Measurements from ENCODE around the gene E2F7.

The E2F7 gene

GRCh38 chr12:77013091-77013490, 52.3 kb downstream of the E2F7 start:
- DNase-seq (ENCODE audit: low read depth) = no peak

GRCh38 chr12:77010691-77011548, 54.4 kb downstream of the E2F7 start:
- peak; percentile 18 for DNase-seq (ENCODE audit: low read depth)

- no peak for DNase-seq (ENCODE audit: low read depth)
These were observed 57.9 kb downstream of the E2F7 start for GRCh38 chr12:77007476-77007875.

- no peak for DNase-seq (ENCODE audit: low read depth)
These were observed 59.7 kb downstream of the E2F7 start for GRCh38 chr12:77005611-77006098.

GRCh38 chr12:77003914-77004313, 61.5 kb downstream of the E2F7 start:
- DNase-seq (ENCODE audit: low read depth) = no peak

GRCh38 chr12:77003246-77003645, 62.1 kb downstream of the E2F7 start:
- no peak for DNase-seq (ENCODE audit: low read depth)

GRCh38 chr12:77002382-77002781, 63.0 kb downstream of the E2F7 start:
- no peak for DNase-seq (ENCODE audit: low read depth)

GRCh38 chr12:77001276-77001675, 64.1 kb downstream of the E2F7 start:
- no peak for DNase-seq (ENCODE audit: low read depth)

- DNase-seq (ENCODE audit: low read depth) = no peak
These were observed 66.3 kb downstream of the E2F7 start for GRCh38 chr12:76998908-76999556.

- no peak for DNase-seq (ENCODE audit: low read depth)
These were observed 67.0 kb downstream of the E2F7 start for GRCh38 chr12:76998386-76998785.

- DNase-seq (ENCODE audit: low read depth) = no peak
These were observed 68.2 kb downstream of the E2F7 start for GRCh38 chr12:76997011-76997780.

- no peak for DNase-seq (ENCODE audit: low read depth)
These were observed 74.7 kb downstream of the E2F7 start for GRCh38 chr12:76990716-76991115.

GRCh38 chr12:76984566-76984965, 80.8 kb downstream of the E2F7 start:
- DNase-seq (ENCODE audit: low read depth) = no peak

GRCh38 chr12:76983420-76983819, 81.9 kb downstream of the E2F7 start:
- DNase-seq (ENCODE audit: low read depth) = no peak

GRCh38 chr12:76980196-76980595, 85.2 kb downstream of the E2F7 start:
- DNase-seq (ENCODE audit: low read depth) = no peak

- no peak for DNase-seq (ENCODE audit: low read depth)
These were observed 88.5 kb downstream of the E2F7 start for GRCh38 chr12:76976777-76977382.

All from stimulated activated CD8-positive, alpha-beta memory T cell treated with anti-CD3 and anti-CD28 coated beads, Interleukin-12 subunit alpha, Interleukin-12 subunit beta, amount 100 ng/mL, for 4 hours (primary cell).